ENCODE measurements around the gene BCKDHB. TPM values are rescaled to one million over a fixed set of nuclear protein-coding genes. Genes with fewer than 3 reads are reported as not detected.

BCKDHB gene
- total RNA-seq, 4 donors from 2014 or later, result 8.9 to 18.4 (median 16.6) TPM

GRCh38 chr6:80339421-80339820 is 232.9 kb downstream of the BCKDHB start:
- no peak for ATAC-seq (ENCODE audit: low FRiP score)
- TF ChIP-seq CTCF (IDR thresholded peaks at IDR 0.05), result no peak
- no peak for DNase-seq (ENCODE audit: low spot score)

- no peak for DNase-seq (ENCODE audit: low spot score)
- ATAC-seq (ENCODE audit: low FRiP score), result no peak
- TF ChIP-seq CTCF (IDR thresholded peaks at IDR 0.05), result no peak
Measured at GRCh38 chr6:80340280-80340679, 233.8 kb downstream of the BCKDHB start.

- no peak for TF ChIP-seq CTCF (IDR thresholded peaks at IDR 0.05)
- no peak for ATAC-seq (ENCODE audit: low FRiP score)
- DNase-seq (ENCODE audit: low spot score), result no peak
Measured at GRCh38 chr6:80340686-80341085, 234.2 kb downstream of the BCKDHB start.

GRCh38 chr6:80341330-80341729 is 234.9 kb downstream of the BCKDHB start:
- ATAC-seq (ENCODE audit: low FRiP score), result no peak
- no peak for TF ChIP-seq CTCF (IDR thresholded peaks at IDR 0.05)
- no peak for DNase-seq (ENCODE audit: low spot score)

- no peak for DNase-seq (ENCODE audit: low spot score)
- no peak for ATAC-seq (ENCODE audit: low FRiP score)
- no peak for TF ChIP-seq CTCF (IDR thresholded peaks at IDR 0.05)
Measured at GRCh38 chr6:80343511-80343910, 237.0 kb downstream of the BCKDHB start.

- no peak for TF ChIP-seq CTCF (IDR thresholded peaks at IDR 0.05)
- ATAC-seq (ENCODE audit: low FRiP score) (no peak), DNase-seq (ENCODE audit: low spot score) (no peak)
Measured at GRCh38 chr6:80347101-80347500, 240.6 kb downstream of the BCKDHB start.

- TF ChIP-seq CTCF (IDR thresholded peaks at IDR 0.05), result no peak
- DNase-seq (ENCODE audit: low spot score) (no peak), ATAC-seq (ENCODE audit: low FRiP score) (no peak)
Measured at GRCh38 chr6:80348263-80348662, 241.8 kb downstream of the BCKDHB start.
